ENCODE data around the gene MTCH2.
"Not testable (repeated sequence)": the region's sequence is repeated elsewhere in the genome, so short reads cannot be mapped to it uniquely, and the experiment has no call there.

The MTCH2 gene

GRCh38 chr11:47656260-47656885 lies 14.0 kb upstream of the MTCH2 start:
- no peak overlapping the region for H3K27ac ChIP-seq
- TF ChIP-seq ZFX (IDR thresholded peaks at IDR 0.05), result no peak
- no peak for TF ChIP-seq CTCF (conservative IDR thresholded peaks at IDR 0.05)

GRCh38 chr11:47651818-47652469 lies 9.6 kb upstream of the MTCH2 start:
- TF ChIP-seq ZFX (IDR thresholded peaks at IDR 0.05) (no peak), CTCF (conservative IDR thresholded peaks at IDR 0.05) (no peak)
- no peak overlapping the region for H3K27ac ChIP-seq

GRCh38 chr11:47649276-47649675 lies 6.9 kb upstream of the MTCH2 start:
- no peak overlapping the region for H3K27ac ChIP-seq
- TF ChIP-seq ZFX (IDR thresholded peaks at IDR 0.05) (no peak), CTCF (conservative IDR thresholded peaks at IDR 0.05) (no peak)

- TF ChIP-seq ZFX (IDR thresholded peaks at IDR 0.05) (no peak), CTCF (conservative IDR thresholded peaks at IDR 0.05) (no peak)
- no peak overlapping the region for H3K27ac ChIP-seq
Observed at GRCh38 chr11:47646019-47646418, 3.7 kb upstream of the MTCH2 start.

- H3K27ac ChIP-seq, result no peak overlapping the region
- TF ChIP-seq ZFX (IDR thresholded peaks at IDR 0.05), result no peak
- no peak for TF ChIP-seq CTCF (conservative IDR thresholded peaks at IDR 0.05)
Observed at GRCh38 chr11:47645500-47645899, 3.1 kb upstream of the MTCH2 start.

- TF ChIP-seq CTCF (conservative IDR thresholded peaks at IDR 0.05), result no peak
- no peak for TF ChIP-seq ZFX (IDR thresholded peaks at IDR 0.05)
- peak overlapping the region; percentile 98 for H3K27ac ChIP-seq
Observed at GRCh38 chr11:47641600-47642098, 710 bp downstream of the MTCH2 start.

GRCh38 chr11:47640506-47640905 lies 1.9 kb downstream of the MTCH2 start:
- peak overlapping the region; percentile 98 for H3K27ac ChIP-seq

- H3K27ac ChIP-seq, result not testable (repeated sequence)
Observed at GRCh38 chr11:47636331-47636730, 6.0 kb downstream of the MTCH2 start.
